Hepatocyte (in vitro differentiated cells): ENCODE measurements around the gene AKAP6. TPM values are rescaled to one million over a fixed set of nuclear protein-coding genes. Genes with fewer than 3 reads are reported as not detected.

Experiments used
- DNase-seq: peaks from one replicate; pipeline ENCODE4 v3.0.0-alpha.2; 2016; ENCODE audit warnings: low spot score
- H2AFZ ChIP-seq: fragments of 200-600 bp; sonication (generic); 2 replicates; pipeline ENCODE4 v1.6.0; 2016; ENCODE audit warnings: antibody characterized with exemption, mild to moderate bottlenecking
- H3K27ac ChIP-seq: fragments of 200-600 bp; sonication (generic); 2 replicates; pipeline ENCODE4 v1.5.1; 2016; ENCODE audit warnings: mild to moderate bottlenecking
- H3K27me3 ChIP-seq: fragments of 200-600 bp; sonication (generic); 2 replicates; pipeline ENCODE4 v1.6.1; 2016
- H3K36me3 ChIP-seq: fragments of 200-600 bp; sonication (generic); replicated peaks from 2 replicates; pipeline ENCODE4 v1.5.1; 2016; ENCODE audit warnings: low read depth; ENCODE audit not compliant: insufficient read depth
- H3K4me1 ChIP-seq: fragments of 200-600 bp; sonication (generic); 2 replicates; pipeline ENCODE4 v1.5.1; 2016; ENCODE audit warnings: mild to moderate bottlenecking, moderate library complexity; ENCODE audit not compliant: insufficient read depth
- H3K4me2 ChIP-seq: fragments of 200-600 bp; sonication (generic); 2 replicates; pipeline ENCODE4 v1.6.0; 2016
- H3K4me3 ChIP-seq: fragments of 200-600 bp; sonication (generic); 2 replicates; pipeline ENCODE4 v1.5.1; 2016; ENCODE audit warnings: mild to moderate bottlenecking
- H3K79me2 ChIP-seq: fragments of 200-600 bp; sonication (generic); 2 replicates; pipeline ENCODE4 v1.6.0; 2017; ENCODE audit warnings: mild to moderate bottlenecking
- H3K9me2 ChIP-seq: fragments of 200-600 bp; sonication (generic); replicated peaks from 2 replicates; pipeline ENCODE4 v1.6.0; 2017; ENCODE audit warnings: mild to moderate bottlenecking; ENCODE audit not compliant: insufficient read depth
- H3K9me3 ChIP-seq: fragments of 200-600 bp; sonication (generic); 2 replicates; pipeline ENCODE4 v1.5.1; 2016; ENCODE audit warnings: low read depth, mild to moderate bottlenecking
- H4K20me1 ChIP-seq: fragments of 200-600 bp; sonication (generic); 2 replicates; pipeline ENCODE4 v1.6.0; 2016; ENCODE audit warnings: mild to moderate bottlenecking; ENCODE audit not compliant: insufficient read depth, poor library complexity, severe bottlenecking
- CTCF ChIP-seq: fragments of 200-600 bp; sonication (generic); IDR thresholded peaks from 2 replicates; pipeline ENCODE4 v1.5.1; 2016; ENCODE audit warnings: antibody characterized with exemption, mild to moderate bottlenecking; ENCODE audit not compliant: poor library complexity
- EZH2 ChIP-seq: fragments of 200-600 bp; sonication (generic); IDR thresholded peaks from 2 replicates; pipeline ENCODE4 v1.6.1; 2016; ENCODE audit warnings: antibody characterized with exemption, mild to moderate bottlenecking, borderline replicate concordance
- EZH2phosphoT487 ChIP-seq: fragments of 200-600 bp; sonication (generic); IDR thresholded peaks from one replicate; pipeline ENCODE4 v1.6.1; 2018; ENCODE audit warnings: antibody characterized with exemption, mild to moderate bottlenecking, low read depth, moderate library complexity; ENCODE audit not compliant: unreplicated experiment, severe bottlenecking
- WGBS: methylation state at CpG from one replicate; pipeline ENCODE4 v1.1.6; 2016; ENCODE audit warnings: low lambda C conversion rate; ENCODE audit errors: missing lambda C conversion rate; 5-methylcytosine and 5-hydroxymethylcytosine counted together
- polyA plus RNA-seq: library from polyadenylated mRNA; unstranded; fragments of >200 nt; fragmentation: Nextera tagmentation; extraction: Ambion mirVana; gene quantifications from 2 replicates; pipeline ENCODE4 v1.2.1, GENCODE V29; 2016
- total RNA-seq: library from RNA; depleted of rRNA; stranded (reverse); fragments of >200 nt; gene quantifications from 2 replicates; pipeline ENCODE4 v1.2.3, GENCODE V29; 2014

The AKAP6 gene
- total and polyA plus RNA-seq, 2 experiments from 2014 or later = 1.1 to 2.1 TPM

- TF ChIP-seq CTCF (no peak), EZH2 (no peak), EZH2phosphoT487 (no peak)
- Histone ChIP-seq H2AFZ (no peak overlapping the region), H3K27me3 (no peaks in the 10 kb centered on the region), H3K27ac (no peak overlapping the region), H3K4me1 (no peaks in the 10 kb centered on the region), H3K79me2 (no peaks in the 10 kb centered on the region), H3K9me3 (no peaks in the 10 kb centered on the region), H3K4me3 (no peak overlapping the region), H3K9me2 (no peaks in the 10 kb centered on the region), H3K4me2 (no peak overlapping the region), H3K36me3 (no peaks in the 10 kb centered on the region), H4K20me1 (no peaks in the 10 kb centered on the region)
- no peak for DNase-seq
Measured at GRCh38 chr14:32404784-32405573, 75.9 kb downstream of the AKAP6 start.

- H3K4me1 ChIP-seq = no peaks in the 10 kb centered on the region
- no peak overlapping the region for H3K4me2 ChIP-seq
- TF ChIP-seq EZH2 = no peak
- no peak for TF ChIP-seq EZH2phosphoT487
- TF ChIP-seq CTCF = no peak
- no peak overlapping the region for H2AFZ ChIP-seq
- no peak for DNase-seq
- H3K27ac ChIP-seq = no peak overlapping the region
- 96% methylated on average over 2 of the region's 2 CpGs for WGBS
- no peaks in the 10 kb centered on the region for H3K9me3 ChIP-seq
- H3K36me3 ChIP-seq = no peaks in the 10 kb centered on the region
- no peaks in the 10 kb centered on the region for H3K79me2 ChIP-seq
- no peaks in the 10 kb centered on the region for H4K20me1 ChIP-seq
- H3K9me2 ChIP-seq = no peaks in the 10 kb centered on the region
- H3K4me3 ChIP-seq = no peak overlapping the region
- no peaks in the 10 kb centered on the region for H3K27me3 ChIP-seq
Measured at GRCh38 chr14:32405856-32406255, 76.8 kb downstream of the AKAP6 start.

- H3K79me2 ChIP-seq = no peaks in the 10 kb centered on the region
- no peaks in the 10 kb centered on the region for H3K4me1 ChIP-seq
- no peaks in the 10 kb centered on the region for H4K20me1 ChIP-seq
- no peaks in the 10 kb centered on the region for H3K36me3 ChIP-seq
- H2AFZ ChIP-seq = no peak overlapping the region
- no peak for DNase-seq
- H3K9me3 ChIP-seq = no peaks in the 10 kb centered on the region
- no peak overlapping the region for H3K4me2 ChIP-seq
- no peak overlapping the region for H3K4me3 ChIP-seq
- no peaks in the 10 kb centered on the region for H3K9me2 ChIP-seq
- TF ChIP-seq EZH2phosphoT487 (no peak), EZH2 (no peak), CTCF (no peak)
- H3K27ac ChIP-seq = no peak overlapping the region
- no peaks in the 10 kb centered on the region for H3K27me3 ChIP-seq
- WGBS = 67% methylated on average over 1 of the region's 1 CpG
Measured at GRCh38 chr14:32407130-32407529, 78.0 kb downstream of the AKAP6 start.
